COLO668 (cell line): ENCODE data around the gene MR1.
A peak's percentile ranks its signal among the peaks of the same experiment; 100 is the strongest.

Experiments used
- DNase-seq: peaks from one replicate; lab custom pipeline; 2025; ENCODE audit not compliant: unreplicated experiment; lab: John Stamatoyannopoulos, UW

MR1 gene

GRCh38 chr1:181062836-181063428 lies 29.1 kb downstream of the MR1 start:
- DNase-seq: no peak

GRCh38 chr1:181064011-181064623 lies 30.3 kb downstream of the MR1 start:
- no peak for DNase-seq

- DNase-seq: no peak
Measured at GRCh38 chr1:181064702-181065101, 30.9 kb downstream of the MR1 start.

GRCh38 chr1:181073638-181074037 lies 39.9 kb downstream of the MR1 start:
- DNase-seq: no peak

- no peak for DNase-seq
Measured at GRCh38 chr1:181075766-181076350, 42.1 kb downstream of the MR1 start.

- DNase-seq: no peak
Measured at GRCh38 chr1:181076852-181077251, 43.1 kb downstream of the MR1 start.

- DNase-seq: no peak
Measured at GRCh38 chr1:181077576-181078242, 43.9 kb downstream of the MR1 start.

- no peak for DNase-seq
Measured at GRCh38 chr1:181079382-181079781, 45.6 kb downstream of the MR1 start.

GRCh38 chr1:181079920-181080319 lies 46.1 kb downstream of the MR1 start:
- DNase-seq: no peak

- no peak for DNase-seq
Measured at GRCh38 chr1:181080556-181080955, 46.8 kb downstream of the MR1 start.

GRCh38 chr1:181081395-181081794 lies 47.6 kb downstream of the MR1 start:
- no peak for DNase-seq

- DNase-seq: peak; percentile 72
Measured at GRCh38 chr1:181083842-181084605, 50.2 kb downstream of the MR1 start.

GRCh38 chr1:181084606-181084969 lies 50.8 kb downstream of the MR1 start:
- no peak for DNase-seq

- no peak for DNase-seq
Measured at GRCh38 chr1:181086091-181086490, 52.3 kb downstream of the MR1 start.

GRCh38 chr1:181086926-181087325 lies 53.1 kb downstream of the MR1 start:
- DNase-seq: no peak

GRCh38 chr1:181087400-181087901 lies 53.7 kb downstream of the MR1 start:
- no peak for DNase-seq

- peak; percentile 97 for DNase-seq
Measured at GRCh38 chr1:181088079-181089016, 54.6 kb downstream of the MR1 start, which contains the start of gene IER5. Gene IER5 (plus strand): TSS chr1:181088700. CDS start chr1:181088903, 203 bp downstream.

GRCh38 chr1:181089017-181089675 lies 55.4 kb downstream of the MR1 start:
- DNase-seq: peak; percentile 79
